Ishikawa (cell line): ENCODE results near the gene VGLL1.

Experiments
- CEBPB ChIP-seq: IDR thresholded peaks from 2 replicates; pipeline ENCODE4 v1.6.1; 2012
- CREB1 ChIP-seq: IDR thresholded peaks from 2 replicates; pipeline ENCODE4 v1.6.1; 2012; ENCODE audit warnings: low read depth
- EGR1 ChIP-seq: IDR thresholded peaks from 2 replicates; pipeline ENCODE4 v1.6.1; 2012
- EP300 ChIP-seq: IDR thresholded peaks from 2 replicates; pipeline ENCODE4 v1.6.1; 2012; ENCODE audit warnings: borderline replicate concordance
- FOXM1 ChIP-seq: IDR thresholded peaks from 2 replicates; pipeline ENCODE4 v1.6.1; 2012; ENCODE audit warnings: low read depth, borderline replicate concordance
- MAX ChIP-seq: IDR thresholded peaks from 2 replicates; pipeline ENCODE4 v1.6.1; 2012
- NFIC ChIP-seq: IDR thresholded peaks from 2 replicates; pipeline ENCODE4 v1.6.1; 2012
- RAD21 ChIP-seq: IDR thresholded peaks from 2 replicates; pipeline ENCODE4 v1.6.1; 2012; ENCODE audit warnings: low read depth
- REST ChIP-seq: IDR thresholded peaks from 2 replicates; pipeline ENCODE4 v1.6.1; 2012; ENCODE audit warnings: low read depth, mild to moderate bottlenecking
- TAF1 ChIP-seq: IDR thresholded peaks from 2 replicates; pipeline ENCODE4 v1.6.1; 2012; ENCODE audit warnings: low read depth, mild to moderate bottlenecking
- TCF12 ChIP-seq: IDR thresholded peaks from 2 replicates; pipeline ENCODE4 v1.6.1; 2012; ENCODE audit warnings: low read depth
- TEAD4 ChIP-seq: IDR thresholded peaks from 2 replicates; pipeline ENCODE4 v1.6.1; 2012
- USF1 ChIP-seq: IDR thresholded peaks from 2 replicates; pipeline ENCODE4 v1.6.1; 2012
- YY1 ChIP-seq: IDR thresholded peaks from 2 replicates; pipeline ENCODE4 v1.6.1; 2012; ENCODE audit warnings: low read depth
- ZBTB7A ChIP-seq: IDR thresholded peaks from 2 replicates; pipeline ENCODE4 v1.6.1; 2012; ENCODE audit warnings: low read depth

VGLL1 gene

GRCh38 chrX:136523770-136524169 lies 8.2 kb upstream of the VGLL1 start:
- no peak for TF ChIP-seq MAX
- no peak for TF ChIP-seq TCF12
- TF ChIP-seq ZBTB7A: no peak
- TF ChIP-seq NFIC: no peak
- no peak for TF ChIP-seq YY1
- no peak for TF ChIP-seq USF1
- no peak for TF ChIP-seq TEAD4
- TF ChIP-seq FOXM1: no peak
- TF ChIP-seq EGR1: no peak
- TF ChIP-seq CEBPB: no peak
- no peak for TF ChIP-seq CREB1

DNA sequence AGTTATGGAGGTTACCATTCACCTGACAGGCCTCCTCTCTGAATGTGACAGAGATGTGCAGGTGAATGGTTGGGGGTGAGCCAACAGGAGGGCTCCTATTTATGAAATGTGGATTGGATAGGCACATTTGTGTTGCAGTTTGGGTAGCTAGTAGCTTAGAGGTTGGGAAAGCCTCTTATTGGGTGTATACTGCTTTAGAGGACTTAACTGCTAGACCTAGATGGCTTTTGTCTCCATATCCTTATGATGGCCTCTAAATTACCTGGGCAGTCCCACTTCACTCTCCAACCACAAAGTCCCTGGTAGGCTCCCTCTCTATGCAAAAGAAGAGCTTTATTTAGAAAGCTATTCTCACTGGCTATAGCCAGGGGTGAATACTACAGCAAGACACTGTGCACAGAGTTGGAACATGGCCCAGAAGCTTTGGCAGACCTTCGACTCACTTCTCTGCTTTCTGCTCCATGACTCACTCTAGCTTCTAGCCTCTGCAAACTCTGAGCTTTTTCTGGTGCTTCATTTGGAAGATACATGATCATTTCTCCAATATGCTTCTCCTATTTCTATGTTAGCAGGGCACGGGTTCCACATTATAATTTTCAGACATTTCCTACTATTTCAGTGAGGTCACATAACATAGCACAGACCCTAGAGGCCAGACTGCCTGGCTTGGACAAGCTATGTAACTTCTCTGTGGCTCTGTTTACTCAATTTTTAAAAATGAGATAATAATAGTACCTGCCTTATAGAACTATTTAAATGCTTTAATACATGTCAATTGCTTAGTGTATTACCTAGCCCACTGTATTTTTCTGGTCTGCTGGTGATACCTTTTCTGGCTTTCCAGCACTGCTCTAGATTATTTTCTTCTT lies 6.0 kb upstream of the VGLL1 start:
- TF ChIP-seq NFIC: no peak
- TF ChIP-seq RAD21: no peak
- no peak for TF ChIP-seq TAF1
- TF ChIP-seq EP300: no peak
- TF ChIP-seq CEBPB: no peak
- no peak for TF ChIP-seq USF1
- TF ChIP-seq REST: no peak
- no peak for TF ChIP-seq MAX
- TF ChIP-seq TCF12: no peak
- TF ChIP-seq ZBTB7A: no peak
- TF ChIP-seq CREB1: no peak
- no peak for TF ChIP-seq YY1
- TF ChIP-seq TEAD4: no peak
- TF ChIP-seq FOXM1: no peak
- TF ChIP-seq EGR1: no peak

DNA sequence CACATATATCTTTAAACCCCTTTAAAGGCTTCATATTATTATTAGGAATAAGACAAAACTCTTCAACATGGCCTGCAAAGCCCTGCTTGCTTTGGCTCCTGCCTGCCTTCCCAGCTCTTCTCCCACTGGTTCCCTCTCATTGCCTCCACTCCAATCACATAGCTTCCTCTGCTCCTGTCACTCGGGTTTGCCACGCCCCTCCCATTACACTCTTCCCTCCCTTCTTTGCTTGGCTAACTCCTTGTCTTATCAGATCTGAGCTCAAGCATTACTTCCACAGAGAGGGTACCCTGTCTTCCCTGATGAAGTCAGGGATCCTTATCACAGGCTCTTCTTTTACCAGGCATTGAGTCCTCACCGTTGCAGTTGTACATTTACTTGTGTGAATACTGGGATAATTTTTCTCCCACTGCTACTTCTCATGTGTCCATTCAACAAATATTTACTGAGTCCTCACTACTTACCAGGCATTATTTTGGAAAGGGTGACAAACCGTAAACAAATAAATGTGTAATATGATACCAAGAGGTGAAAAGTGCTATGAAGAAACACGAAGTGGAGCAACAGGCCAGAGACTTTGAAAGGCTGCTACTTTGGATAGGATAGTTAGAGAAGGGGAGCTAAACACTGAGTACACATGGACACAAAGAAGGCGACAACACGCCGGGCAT lies 3.2 kb upstream of the VGLL1 start:
- TF ChIP-seq USF1 (no peak), CEBPB (no peak), NFIC (no peak), TEAD4 (no peak), FOXM1 (no peak), YY1 (no peak), REST (no peak), MAX (no peak), CREB1 (no peak), TAF1 (no peak), ZBTB7A (no peak), TCF12 (no peak), EP300 (no peak), RAD21 (no peak), EGR1 (no peak)

GRCh38 chrX:136529795-136530194 lies 2.2 kb upstream of the VGLL1 start:
- TF ChIP-seq CEBPB: no peak
- TF ChIP-seq RAD21: no peak
- no peak for TF ChIP-seq TCF12
- no peak for TF ChIP-seq YY1

GRCh38 chrX:136534131-136534530 lies 2.1 kb downstream of the VGLL1 start:
- TF ChIP-seq EP300: no peak
- TF ChIP-seq REST: no peak
- no peak for TF ChIP-seq USF1
- TF ChIP-seq FOXM1: no peak
- TF ChIP-seq YY1: no peak
- no peak for TF ChIP-seq CREB1
- TF ChIP-seq TEAD4: no peak
- TF ChIP-seq EGR1: no peak
- TF ChIP-seq NFIC: no peak
- TF ChIP-seq TCF12: no peak
- no peak for TF ChIP-seq RAD21
